K562 (cell line): ENCODE results near the gene TSTD2. TPM values are rescaled to one million over a fixed set of nuclear protein-coding genes. Genes with fewer than 3 reads are reported as not detected.

Source experiments
- CBX2 ChIP-seq: fragments of 200-600 bp; sonication (generic); IDR thresholded peaks from one replicate; pipeline ENCODE4 v1.6.1; 2012; ENCODE audit warnings: mild to moderate bottlenecking, low read length, inconsistent platforms; ENCODE audit not compliant: insufficient read depth, poor library complexity, severe bottlenecking
- CREM ChIP-seq: IDR thresholded peaks from 2 replicates; pipeline ENCODE4 v1.6.1; 2014; ENCODE audit warnings: antibody characterized with exemption, low read depth
- FOXK2 ChIP-seq, 2 experiments: fragments of 450-650 bp; IDR thresholded peaks in 1 of 2; conservative IDR thresholded peaks in 1 of 2; 2 replicates each; pipeline ENCODE4 v1.6.1; 2016; ENCODE audit warnings: low read depth in 2 of 2, mild to moderate bottlenecking in 1 of 2
- JUN ChIP-seq, 2 experiments: sonication (generic) in 1 of 2; formaldehyde crosslinking in 1 of 2; IDR thresholded peaks; 2 replicates each; pipeline versions ENCODE4 v1.6.1 to v1.8.0; 2012 to 2022; ENCODE audit warnings: borderline replicate concordance in 2 of 2, mild to moderate bottlenecking in 2 of 2, improper control_type of control experiment in 1 of 2, low read depth in 1 of 2, low read length in 1 of 2, missing genetic modification reagents in 1 of 2
- SMARCA4 ChIP-seq: fragments of 450-650 bp; IDR thresholded peaks from 2 replicates; pipeline ENCODE4 v1.6.1; 2016
- SMARCA5 ChIP-seq: fragments of 450-650 bp; IDR thresholded peaks from 2 replicates; pipeline ENCODE4 v1.6.1; 2016
- TRIM24 ChIP-seq, 2 experiments: fragments of 450-650 bp; IDR thresholded peaks; 2 replicates each; pipeline ENCODE4 v1.6.1; 2016
- ZNF253 ChIP-seq: fragments of 250-450 bp; sonication (Bioruptor Pico); conservative IDR thresholded peaks from 2 replicates; pipeline ENCODE4 v1.6.1; 2021; ENCODE audit warnings: mild to moderate bottlenecking
- ZNF347 ChIP-seq: fragments of 450-650 bp; formaldehyde crosslinking; IDR thresholded peaks from 2 replicates; pipeline ENCODE4 v1.4.0; 2020; ENCODE audit warnings: low read depth, mild to moderate bottlenecking, moderate library complexity
- polyA plus RNA-seq, 8 experiments: library from polyadenylated mRNA; depleted of rRNA in 4 of 8; stranded (reverse) in 5 of 8; unstranded in 3 of 8; fragments of >200 nt; fragmentation: Nextera tagmentation in 2 of 8; fragmentation: Illumina TruSeq in 1 of 8; extraction: Ambion mirVana in 2 of 8; extraction: Trizol in 1 of 8; gene quantifications; 2 replicates each; pipeline versions ENCODE4 v1.2.1 to v1.2.3, GENCODE V29; 2011 to 2014; ENCODE audit warnings: inconsistent platforms in 1 of 8, missing spikeins in 1 of 8
- total RNA-seq, 7 experiments: library from RNA; depleted of rRNA in 6 of 7; stranded (reverse); fragments of >200 nt in 6 of 7; fragmentation: Illumina TruSeq in 2 of 7; extraction: Trizol in 2 of 7; gene quantifications; 2 replicates each; pipeline versions ENCODE4 v1.2.1 to v1.2.3, GENCODE V29; 2011 to 2021; ENCODE audit warnings: low replicate concordance in 1 of 7
- TF ChIP-seq, protein P1 (sequence below), 2 experiments: fragments of 450-650 bp; IDR thresholded peaks; 2 replicates each; pipeline ENCODE4 v1.6.1; 2018; ENCODE audit warnings: mild to moderate bottlenecking in 2 of 2, low read depth in 1 of 2; ENCODE audit not compliant: partially characterized antibody in 2 of 2
- TF ChIP-seq, protein P2 (sequence below): fragments of 200-800 bp; sonication (Bioruptor generic); IDR thresholded peaks from 2 replicates; pipeline ENCODE4 v1.6.1; 2017; ENCODE audit warnings: missing genetic modification characterization, missing compliant biosample characterization
- TF ChIP-seq, protein P3 (sequence below): IDR thresholded peaks from 2 replicates; pipeline ENCODE4 v1.6.1; 2016; ENCODE audit warnings: missing genetic modification characterization, missing compliant biosample characterization
- TF ChIP-seq, protein P4 (sequence below): sonication (generic); formaldehyde crosslinking; IDR thresholded peaks from 2 replicates; pipeline ENCODE4 v1.8.1; 2022; ENCODE audit warnings: missing genetic modification reagents
- TF ChIP-seq, protein P5 (sequence below): fragments of 450-650 bp; IDR thresholded peaks from 2 replicates; pipeline ENCODE4 v1.6.1; 2014; ENCODE audit warnings: low read depth, mild to moderate bottlenecking, moderate library complexity, borderline replicate concordance

TSTD2 gene
- total and polyA plus RNA-seq, 9 of the 15 experiments (the other 6 are each of a cell fraction or from before 2014, with no cell fraction given) = 10.1 to 36.7 (median 19.0) TPM

DNA sequence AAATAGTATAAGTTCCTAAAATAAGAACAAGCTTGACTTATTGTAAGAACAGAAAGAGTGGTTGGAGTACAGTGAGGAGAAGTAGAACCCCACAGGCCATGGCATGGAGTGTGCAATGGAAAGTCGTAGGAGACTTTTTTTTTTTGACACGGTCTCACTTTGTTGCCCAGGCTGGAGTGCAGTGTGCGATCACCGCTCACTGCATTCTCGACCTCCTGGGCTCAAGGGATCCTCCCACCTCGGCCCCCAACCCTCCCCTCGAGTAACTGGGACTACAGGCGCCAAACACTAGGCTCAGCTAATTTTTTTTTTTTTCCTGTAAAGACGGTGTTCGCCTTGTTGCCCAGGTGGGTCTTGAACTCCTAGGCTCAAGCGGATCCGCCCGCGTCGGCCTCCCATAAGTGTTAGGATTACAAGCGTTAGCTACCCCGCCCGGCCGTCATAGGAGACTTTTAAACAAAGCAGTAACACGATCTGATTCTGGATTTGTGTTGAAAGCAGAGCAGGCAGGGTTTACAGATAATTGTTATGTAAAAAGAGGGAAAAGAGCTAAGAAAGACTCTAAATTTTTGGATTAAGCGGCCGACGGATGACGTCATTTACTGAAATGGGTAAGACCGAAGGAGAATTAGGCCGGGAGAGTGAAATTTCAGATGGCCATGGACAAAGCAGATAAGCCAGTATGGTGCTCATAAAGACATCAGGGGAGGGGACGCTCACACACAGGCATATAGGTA is 752 bp downstream of the TSTD2 start (continued):
- TF ChIP-seq, protein P1, sequence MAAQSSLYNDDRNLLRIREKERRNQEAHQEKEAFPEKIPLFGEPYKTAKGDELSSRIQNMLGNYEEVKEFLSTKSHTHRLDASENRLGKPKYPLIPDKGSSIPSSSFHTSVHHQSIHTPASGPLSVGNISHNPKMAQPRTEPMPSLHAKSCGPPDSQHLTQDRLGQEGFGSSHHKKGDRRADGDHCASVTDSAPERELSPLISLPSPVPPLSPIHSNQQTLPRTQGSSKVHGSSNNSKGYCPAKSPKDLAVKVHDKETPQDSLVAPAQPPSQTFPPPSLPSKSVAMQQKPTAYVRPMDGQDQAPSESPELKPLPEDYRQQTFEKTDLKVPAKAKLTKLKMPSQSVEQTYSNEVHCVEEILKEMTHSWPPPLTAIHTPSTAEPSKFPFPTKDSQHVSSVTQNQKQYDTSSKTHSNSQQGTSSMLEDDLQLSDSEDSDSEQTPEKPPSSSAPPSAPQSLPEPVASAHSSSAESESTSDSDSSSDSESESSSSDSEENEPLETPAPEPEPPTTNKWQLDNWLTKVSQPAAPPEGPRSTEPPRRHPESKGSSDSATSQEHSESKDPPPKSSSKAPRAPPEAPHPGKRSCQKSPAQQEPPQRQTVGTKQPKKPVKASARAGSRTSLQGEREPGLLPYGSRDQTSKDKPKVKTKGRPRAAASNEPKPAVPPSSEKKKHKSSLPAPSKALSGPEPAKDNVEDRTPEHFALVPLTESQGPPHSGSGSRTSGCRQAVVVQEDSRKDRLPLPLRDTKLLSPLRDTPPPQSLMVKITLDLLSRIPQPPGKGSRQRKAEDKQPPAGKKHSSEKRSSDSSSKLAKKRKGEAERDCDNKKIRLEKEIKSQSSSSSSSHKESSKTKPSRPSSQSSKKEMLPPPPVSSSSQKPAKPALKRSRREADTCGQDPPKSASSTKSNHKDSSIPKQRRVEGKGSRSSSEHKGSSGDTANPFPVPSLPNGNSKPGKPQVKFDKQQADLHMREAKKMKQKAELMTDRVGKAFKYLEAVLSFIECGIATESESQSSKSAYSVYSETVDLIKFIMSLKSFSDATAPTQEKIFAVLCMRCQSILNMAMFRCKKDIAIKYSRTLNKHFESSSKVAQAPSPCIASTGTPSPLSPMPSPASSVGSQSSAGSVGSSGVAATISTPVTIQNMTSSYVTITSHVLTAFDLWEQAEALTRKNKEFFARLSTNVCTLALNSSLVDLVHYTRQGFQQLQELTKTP (IDR thresholded peaks at IDR 0.05; ENCODE audit: low read depth in 1 of 2, partially characterized antibody in 2 of 2) = no peak
- TF ChIP-seq SMARCA4 (peak; percentile 80), SMARCA5 (no peak), TRIM24 (IDR thresholded peaks at IDR 0.05) (0 out of 4 replicates have a peak, but pooled peaks of 1 of the 2 experiments have one; percentile 4), ZNF347 (CRISPR knock-in tag) (no peak), JUN (IDR thresholded peaks at IDR 0.05; ENCODE audit: borderline replicate concordance, low read depth, low read length) (peak; percentile 97), JUN (CRISPR knock-in tag; IDR thresholded peaks at IDR 0.05; ENCODE audit: borderline replicate concordance) (no peak; the same call in 1 of the 2 replicates), FOXK2 (conservative IDR thresholded peaks at IDR 0.05 in 1 of 2, IDR thresholded peaks at IDR 0.05 in 1 of 2; ENCODE audit: low read depth in 2 of 2) (no peak), CBX2 (no peak), CREM (peak; percentile 73; the same call in 1 of the 2 replicates), ZNF253 (CRISPR knock-in tag) (0 out of 2 replicates have a peak, but pooled peaks have one; percentile 21)
- TF ChIP-seq, protein P2, sequence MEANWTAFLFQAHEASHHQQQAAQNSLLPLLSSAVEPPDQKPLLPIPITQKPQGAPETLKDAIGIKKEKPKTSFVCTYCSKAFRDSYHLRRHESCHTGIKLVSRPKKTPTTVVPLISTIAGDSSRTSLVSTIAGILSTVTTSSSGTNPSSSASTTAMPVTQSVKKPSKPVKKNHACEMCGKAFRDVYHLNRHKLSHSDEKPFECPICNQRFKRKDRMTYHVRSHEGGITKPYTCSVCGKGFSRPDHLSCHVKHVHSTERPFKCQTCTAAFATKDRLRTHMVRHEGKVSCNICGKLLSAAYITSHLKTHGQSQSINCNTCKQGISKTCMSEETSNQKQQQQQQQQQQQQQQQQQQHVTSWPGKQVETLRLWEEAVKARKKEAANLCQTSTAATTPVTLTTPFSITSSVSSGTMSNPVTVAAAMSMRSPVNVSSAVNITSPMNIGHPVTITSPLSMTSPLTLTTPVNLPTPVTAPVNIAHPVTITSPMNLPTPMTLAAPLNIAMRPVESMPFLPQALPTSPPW (CRISPR knock-in tag) = no peak
- TF ChIP-seq, protein P3, sequence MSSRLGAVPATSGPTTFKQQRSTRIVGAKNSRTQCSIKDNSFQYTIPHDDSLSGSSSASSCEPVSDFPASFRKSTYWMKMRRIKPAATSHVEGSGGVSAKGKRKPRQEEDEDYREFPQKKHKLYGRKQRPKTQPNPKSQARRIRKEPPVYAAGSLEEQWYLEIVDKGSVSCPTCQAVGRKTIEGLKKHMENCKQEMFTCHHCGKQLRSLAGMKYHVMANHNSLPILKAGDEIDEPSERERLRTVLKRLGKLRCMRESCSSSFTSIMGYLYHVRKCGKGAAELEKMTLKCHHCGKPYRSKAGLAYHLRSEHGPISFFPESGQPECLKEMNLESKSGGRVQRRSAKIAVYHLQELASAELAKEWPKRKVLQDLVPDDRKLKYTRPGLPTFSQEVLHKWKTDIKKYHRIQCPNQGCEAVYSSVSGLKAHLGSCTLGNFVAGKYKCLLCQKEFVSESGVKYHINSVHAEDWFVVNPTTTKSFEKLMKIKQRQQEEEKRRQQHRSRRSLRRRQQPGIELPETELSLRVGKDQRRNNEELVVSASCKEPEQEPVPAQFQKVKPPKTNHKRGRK (tag) = no peak
- TF ChIP-seq, protein P4, sequence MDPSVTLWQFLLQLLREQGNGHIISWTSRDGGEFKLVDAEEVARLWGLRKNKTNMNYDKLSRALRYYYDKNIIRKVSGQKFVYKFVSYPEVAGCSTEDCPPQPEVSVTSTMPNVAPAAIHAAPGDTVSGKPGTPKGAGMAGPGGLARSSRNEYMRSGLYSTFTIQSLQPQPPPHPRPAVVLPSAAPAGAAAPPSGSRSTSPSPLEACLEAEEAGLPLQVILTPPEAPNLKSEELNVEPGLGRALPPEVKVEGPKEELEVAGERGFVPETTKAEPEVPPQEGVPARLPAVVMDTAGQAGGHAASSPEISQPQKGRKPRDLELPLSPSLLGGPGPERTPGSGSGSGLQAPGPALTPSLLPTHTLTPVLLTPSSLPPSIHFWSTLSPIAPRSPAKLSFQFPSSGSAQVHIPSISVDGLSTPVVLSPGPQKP (CRISPR knock-in tag) = no peak
- TF ChIP-seq, protein P5, sequence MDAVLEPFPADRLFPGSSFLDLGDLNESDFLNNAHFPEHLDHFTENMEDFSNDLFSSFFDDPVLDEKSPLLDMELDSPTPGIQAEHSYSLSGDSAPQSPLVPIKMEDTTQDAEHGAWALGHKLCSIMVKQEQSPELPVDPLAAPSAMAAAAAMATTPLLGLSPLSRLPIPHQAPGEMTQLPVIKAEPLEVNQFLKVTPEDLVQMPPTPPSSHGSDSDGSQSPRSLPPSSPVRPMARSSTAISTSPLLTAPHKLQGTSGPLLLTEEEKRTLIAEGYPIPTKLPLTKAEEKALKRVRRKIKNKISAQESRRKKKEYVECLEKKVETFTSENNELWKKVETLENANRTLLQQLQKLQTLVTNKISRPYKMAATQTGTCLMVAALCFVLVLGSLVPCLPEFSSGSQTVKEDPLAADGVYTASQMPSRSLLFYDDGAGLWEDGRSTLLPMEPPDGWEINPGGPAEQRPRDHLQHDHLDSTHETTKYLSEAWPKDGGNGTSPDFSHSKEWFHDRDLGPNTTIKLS = no peak
